HEK293T (cell line): ENCODE measurements around the gene RPS19.

ENCODE experiments used
- ARNT ChIP-seq: fragments of 450-650 bp; IDR thresholded peaks from 2 replicates; pipeline ENCODE4 v1.6.1; 2017; ENCODE audit warnings: mild to moderate bottlenecking
- ELF4 ChIP-seq: fragments of 450-650 bp; IDR thresholded peaks from 2 replicates; pipeline ENCODE4 v1.6.1; 2017; ENCODE audit warnings: antibody characterized with exemption
- FOXA1 ChIP-seq: fragments of 450-650 bp; IDR thresholded peaks from 2 replicates; pipeline ENCODE4 v1.6.1; 2016; ENCODE audit warnings: mild to moderate bottlenecking
- HDGF ChIP-seq: fragments of 450-650 bp; IDR thresholded peaks from 2 replicates; pipeline ENCODE4 v1.6.1; 2017; ENCODE audit warnings: antibody characterized with exemption, borderline replicate concordance
- L3MBTL2 ChIP-seq: fragments of 450-650 bp; conservative IDR thresholded peaks from 2 replicates; pipeline ENCODE4 v1.6.1; 2016; ENCODE audit warnings: mild to moderate bottlenecking
- NFRKB ChIP-seq: fragments of 450-650 bp; IDR thresholded peaks from 2 replicates; pipeline ENCODE4 v1.6.1; 2016; ENCODE audit warnings: mild to moderate bottlenecking, moderate library complexity
- SP1 ChIP-seq: fragments of 450-650 bp; IDR thresholded peaks from 2 replicates; pipeline ENCODE4 v1.6.1; 2017
- SUZ12 ChIP-seq: fragments of 450-650 bp; IDR thresholded peaks from 2 replicates; pipeline ENCODE4 v1.6.1; 2016; ENCODE audit warnings: mild to moderate bottlenecking

DNA sequence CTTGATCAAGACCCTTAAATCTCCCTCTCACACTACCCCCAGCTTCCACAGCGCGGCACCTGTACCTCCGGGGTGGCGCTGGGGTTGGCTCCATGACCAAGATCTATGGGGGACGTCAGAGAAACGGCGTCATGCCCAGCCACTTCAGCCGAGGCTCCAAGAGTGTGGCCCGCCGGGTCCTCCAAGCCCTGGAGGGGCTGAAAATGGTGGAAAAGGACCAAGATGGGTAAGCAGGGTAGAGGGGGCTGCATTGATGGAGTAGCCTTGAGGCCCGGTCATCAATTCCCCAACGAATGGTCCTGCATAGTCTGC is 8.9 kb downstream of the RPS19 start:
- TF ChIP-seq SUZ12 (no peak), SP1 (no peak), HDGF (no peak), NFRKB (no peak), FOXA1 (no peak), ELF4 (no peak), ARNT (no peak), L3MBTL2 (no peak)
